HCT116 (cell line): ENCODE results near the gene NDUFA8. TPM values are rescaled to one million over a fixed set of nuclear protein-coding genes. Genes with fewer than 3 reads are reported as not detected.

Experiments used
- ATAC-seq: fragments of 200-7000 bp; cut with Tn5 transposase; 2 replicates; pipeline ENCODE4 v1.9.1; 2020; ENCODE audit warnings: mild to moderate bottlenecking, moderate library complexity
- BruUV-seq: library from RNA; stranded (reverse); fragments of 400-500 nt; replicated peaks from 2 replicates; lab custom pipeline; 2021; lab: Mats Ljungman, UMichigan
- CTCF ChIA-PET: fragments of 300-600 bp; sonication (Branson Sonifier 250); formaldehyde crosslinking; loops from one replicate; lab custom pipeline; 2021; ENCODE audit warnings: antibody characterized with exemption; lab: Charles Lee
- POLR2A ChIA-PET: fragments of 300-600, 350-600 bp; sonication (Branson Sonifier 250); formaldehyde crosslinking; loops from one replicate; lab custom pipeline; 2021; ENCODE audit warnings: antibody characterized with exemption; lab: Charles Lee
- RAD21 ChIA-PET, 2 experiments: fragments of 300-600 bp; sonication (Branson Sonifier 250); formaldehyde crosslinking; loops; one replicate each; lab custom pipeline; 2023; ENCODE audit warnings: low total read pairs in 2 of 2; ENCODE audit not compliant: uncharacterized antibody in 2 of 2, unreplicated experiment in 2 of 2, low non-redundant PET in 1 of 2; lab: Charles Lee
- DNase-seq: peaks from one replicate; pipeline ENCODE4 v3.0.0-alpha.2; 2010; ENCODE audit warnings: low read depth, low spot score
- H2AFZ ChIP-seq: fragments of 200-600 bp; shearing (Covaris generic), sonication (generic); 2 replicates; pipeline ENCODE4 v1.6.1; 2017; ENCODE audit warnings: low read depth, mixed run types, mixed read lengths, antibody characterized with exemption, low read length; ENCODE audit not compliant: poor library complexity, severe bottlenecking
- H3K27ac ChIP-seq: 2 replicates; pipeline ENCODE4 v1.5.1; 2012; ENCODE audit warnings: low read depth, low read length
- H3K27me3 ChIP-seq: fragments of 200-600 bp; sonication (generic); 2 replicates; pipeline ENCODE4 v1.6.1; 2016; ENCODE audit warnings: mixed run types, low read length, mixed read lengths; ENCODE audit not compliant: insufficient read depth
- H3K36me3 ChIP-seq, 2 experiments: fragments of 200-500 bp in 1 of 2; fragments of 200-600 bp in 1 of 2; sonication (Bioruptor generic) in 1 of 2; sonication (generic) in 1 of 2; 2 replicates each; pipeline versions ENCODE4 v1.5.1 to v1.6.1; 2014 to 2016; ENCODE audit warnings: low read length in 2 of 2, inconsistent platforms in 1 of 2, mixed read lengths in 1 of 2, mixed run types in 1 of 2; ENCODE audit not compliant: insufficient read depth in 2 of 2, control insufficient read depth in 1 of 2
- H3K4me1 ChIP-seq, 2 experiments: fragments of 200-600 bp in 1 of 2; sonication (generic) in 1 of 2; 2 replicates each; pipeline versions ENCODE4 v1.5.1 to v1.6.1; 2012 to 2017; ENCODE audit warnings: low read length in 2 of 2, inconsistent platforms in 1 of 2, mild to moderate bottlenecking in 1 of 2, mixed read lengths in 1 of 2, mixed run types in 1 of 2, moderate library complexity in 1 of 2; ENCODE audit not compliant: insufficient read depth in 2 of 2, control insufficient read depth in 1 of 2
- H3K4me2 ChIP-seq: fragments of 200-600 bp; sonication (generic); 2 replicates; pipeline ENCODE4 v1.6.1; 2017; ENCODE audit warnings: mixed run types, low read length, mixed read lengths
- H3K4me3 ChIP-seq, 2 experiments: fragments of 200-600 bp in 1 of 2; sonication (generic) in 1 of 2; replicated peaks in 1 of 2; 2 replicates each; pipeline ENCODE4 v1.5.1; 2011 to 2016; ENCODE audit warnings: low read length in 2 of 2, control low read depth in 1 of 2, low read depth in 1 of 2, mild to moderate bottlenecking in 1 of 2, mixed read lengths in 1 of 2, mixed run types in 1 of 2
- H3K79me2 ChIP-seq: fragments of 200-600 bp; sonication (generic); 2 replicates; pipeline ENCODE4 v1.6.1; 2017; ENCODE audit warnings: mild to moderate bottlenecking, mixed run types, low read length, moderate library complexity, mixed read lengths; ENCODE audit not compliant: insufficient read depth
- H3K9ac ChIP-seq: fragments of 200-600 bp; sonication (generic); 2 replicates; pipeline ENCODE4 v1.6.1; 2016; ENCODE audit warnings: low read length, mixed read lengths
- H3K9me2 ChIP-seq: fragments of 200-600 bp; sonication (generic), shearing (Covaris generic); 2 replicates; pipeline ENCODE4 v1.6.1; 2017; ENCODE audit warnings: mixed run types, mild to moderate bottlenecking, moderate library complexity; ENCODE audit not compliant: insufficient read depth
- H3K9me3 ChIP-seq, 2 experiments: fragments of 200-500 bp in 1 of 2; fragments of 200-600 bp in 1 of 2; sonication (Bioruptor generic) in 1 of 2; sonication (generic) in 1 of 2; 2 replicates each; pipeline ENCODE4 v1.6.1; 2014 to 2017; ENCODE audit warnings: low read length in 2 of 2, mixed read lengths in 2 of 2, inconsistent platforms in 1 of 2, low read depth in 1 of 2, mild to moderate bottlenecking in 1 of 2, mixed run types in 1 of 2, moderate library complexity in 1 of 2; ENCODE audit not compliant: control insufficient read depth in 1 of 2, insufficient read depth in 1 of 2
- H4K20me1 ChIP-seq: fragments of 200-600 bp; sonication (generic), shearing (Covaris generic); 2 replicates; pipeline ENCODE4 v1.6.1; 2017; ENCODE audit warnings: mixed run types, mild to moderate bottlenecking, moderate library complexity; ENCODE audit not compliant: insufficient read depth
- CBX3 ChIP-seq: IDR thresholded peaks from 2 replicates; pipeline ENCODE4 v1.6.1; 2012; ENCODE audit warnings: low read depth
- EZH2phosphoT487 ChIP-seq: fragments of 200-600 bp; IDR thresholded peaks from 2 replicates; pipeline ENCODE4 v1.6.1; 2018; ENCODE audit warnings: antibody characterized with exemption, borderline replicate concordance
- FOSL1 ChIP-seq: IDR thresholded peaks from 2 replicates; pipeline ENCODE4 v1.6.1; 2012; ENCODE audit warnings: low read depth
- JUND ChIP-seq: IDR thresholded peaks from 2 replicates; pipeline ENCODE4 v1.6.1; 2012
- POLR2A ChIP-seq: IDR thresholded peaks from 2 replicates; pipeline ENCODE4 v1.7.0; 2011; ENCODE audit warnings: borderline replicate concordance; ENCODE audit not compliant: insufficient read depth, insufficient read length; ENCODE audit errors: extremely low read depth
- RAD21 ChIP-seq: IDR thresholded peaks from 2 replicates; pipeline ENCODE4 v1.6.1; 2012; ENCODE audit warnings: low read depth, mild to moderate bottlenecking
- SP1 ChIP-seq: IDR thresholded peaks from 2 replicates; pipeline ENCODE4 v1.6.1; 2012; ENCODE audit warnings: low read depth
- SRF ChIP-seq: IDR thresholded peaks from 2 replicates; pipeline ENCODE4 v1.6.1; 2012; ENCODE audit warnings: low read depth
- YY1 ChIP-seq: IDR thresholded peaks from 2 replicates; pipeline ENCODE4 v1.6.1; 2011; ENCODE audit warnings: low read length, low read depth, moderate library complexity, mild to moderate bottlenecking; ENCODE audit not compliant: insufficient replicate concordance; ENCODE audit errors: extremely low read depth
- ZFX ChIP-seq: fragments of 450-650 bp; IDR thresholded peaks from 2 replicates; pipeline ENCODE4 v1.6.1; 2017
- intact Hi-C: fragments of 100-400 bp; cut with micrococcal nuclease; formaldehyde crosslinking; loops from 2 replicates; pipeline ENCODE4 v1.10.0; 2022
- total RNA-seq: library from RNA; stranded (reverse); gene quantifications from one replicate; pipeline ENCODE4 v1.2.1, GENCODE V29; 2021; ENCODE audit not compliant: unreplicated experiment
- TF ChIP-seq, protein P1 (sequence below), 3 experiments: fragments of 200-600 bp in 1 of 3; sonication (generic) in 1 of 3; IDR thresholded peaks in 2 of 3; conservative IDR thresholded peaks in 1 of 3; 2 replicates each; pipeline ENCODE4 v1.5.1; 2012 to 2017; ENCODE audit warnings: low read depth in 2 of 3, low read length in 2 of 3, antibody characterized with exemption in 1 of 3, borderline replicate concordance in 1 of 3, control low read depth in 1 of 3, mild to moderate bottlenecking in 1 of 3, mixed read lengths in 1 of 3, mixed run types in 1 of 3, moderate library complexity in 1 of 3; ENCODE audit not compliant: insufficient read depth in 1 of 3
- TF ChIP-seq, protein P2 (sequence below): IDR thresholded peaks from 2 replicates; pipeline ENCODE4 v1.6.1; 2012; ENCODE audit warnings: low read depth

Gene NDUFA8
- total RNA-seq, 1 experiment from 2014 or later, result 84.5 TPM

DNA sequence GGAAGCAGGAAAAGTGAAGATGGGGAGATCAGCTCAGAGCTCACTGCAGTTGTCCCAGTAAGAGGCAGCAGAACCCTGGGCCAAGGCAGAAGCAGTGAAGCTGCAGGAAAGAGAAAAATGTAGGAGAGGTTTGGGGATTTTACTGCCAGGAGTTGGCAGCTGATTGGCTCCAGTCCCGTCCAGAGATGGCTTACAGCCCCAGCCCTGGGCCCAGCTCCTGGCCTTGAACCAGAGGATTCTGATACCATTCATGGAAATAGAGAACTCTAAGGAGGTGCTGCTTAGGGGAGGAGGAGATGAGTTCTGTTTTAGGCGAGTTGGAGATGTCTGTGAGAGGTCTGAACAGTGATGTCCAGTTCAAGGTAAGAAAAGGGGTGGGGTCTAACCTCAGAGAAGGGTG is 4.7 kb upstream of the NDUFA8 start:
- no peak for ATAC-seq
- Histone ChIP-seq H3K4me1 (peaks cover 4 to 6% of the 10 kb centered on the region in 2 experiments), H3K9ac (no peak overlapping the region), H3K4me3 (no peak overlapping the region), H3K27me3 (no peaks in the 10 kb centered on the region; the same call in 1 of the 2 replicates), H3K9me2 (no peaks in the 10 kb centered on the region), H4K20me1 (no peaks in the 10 kb centered on the region), H2AFZ (no peak overlapping the region), H3K4me2 (no peak overlapping the region), H3K36me3 (no peaks in the 10 kb centered on the region), H3K79me2 (peaks cover 2% of the 10 kb centered on the region), H3K9me3 (peaks cover 0 to 6% of the 10 kb centered on the region in 2 experiments; a peak in 1 of 4 replicates), H3K27ac (no peak overlapping the region)
- intact Hi-C loops, result no loop called here
- POLR2A ChIA-PET, result no interaction called here
- no peak for DNase-seq
- CTCF ChIA-PET, result no interaction called here
- RAD21 ChIA-PET, result no interaction called here
- no peak for TF ChIP-seq YY1
- TF ChIP-seq CBX3, result no peak
- TF ChIP-seq, protein P1, sequence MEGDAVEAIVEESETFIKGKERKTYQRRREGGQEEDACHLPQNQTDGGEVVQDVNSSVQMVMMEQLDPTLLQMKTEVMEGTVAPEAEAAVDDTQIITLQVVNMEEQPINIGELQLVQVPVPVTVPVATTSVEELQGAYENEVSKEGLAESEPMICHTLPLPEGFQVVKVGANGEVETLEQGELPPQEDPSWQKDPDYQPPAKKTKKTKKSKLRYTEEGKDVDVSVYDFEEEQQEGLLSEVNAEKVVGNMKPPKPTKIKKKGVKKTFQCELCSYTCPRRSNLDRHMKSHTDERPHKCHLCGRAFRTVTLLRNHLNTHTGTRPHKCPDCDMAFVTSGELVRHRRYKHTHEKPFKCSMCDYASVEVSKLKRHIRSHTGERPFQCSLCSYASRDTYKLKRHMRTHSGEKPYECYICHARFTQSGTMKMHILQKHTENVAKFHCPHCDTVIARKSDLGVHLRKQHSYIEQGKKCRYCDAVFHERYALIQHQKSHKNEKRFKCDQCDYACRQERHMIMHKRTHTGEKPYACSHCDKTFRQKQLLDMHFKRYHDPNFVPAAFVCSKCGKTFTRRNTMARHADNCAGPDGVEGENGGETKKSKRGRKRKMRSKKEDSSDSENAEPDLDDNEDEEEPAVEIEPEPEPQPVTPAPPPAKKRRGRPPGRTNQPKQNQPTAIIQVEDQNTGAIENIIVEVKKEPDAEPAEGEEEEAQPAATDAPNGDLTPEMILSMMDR (IDR thresholded peaks at IDR 0.05 in 2 of 3, conservative IDR thresholded peaks at IDR 0.05 in 1 of 3; ENCODE audit: borderline replicate concordance in 1 of 3, insufficient read depth in 1 of 3, low read depth in 2 of 3, low read length in 2 of 3), result no peak
- no peak for TF ChIP-seq SP1
- no peak for TF ChIP-seq POLR2A
- TF ChIP-seq SRF, result no peak
- TF ChIP-seq EZH2phosphoT487, result no peak
- no peak for TF ChIP-seq JUND
- BruUV-seq, result no TSS peak

DNA sequence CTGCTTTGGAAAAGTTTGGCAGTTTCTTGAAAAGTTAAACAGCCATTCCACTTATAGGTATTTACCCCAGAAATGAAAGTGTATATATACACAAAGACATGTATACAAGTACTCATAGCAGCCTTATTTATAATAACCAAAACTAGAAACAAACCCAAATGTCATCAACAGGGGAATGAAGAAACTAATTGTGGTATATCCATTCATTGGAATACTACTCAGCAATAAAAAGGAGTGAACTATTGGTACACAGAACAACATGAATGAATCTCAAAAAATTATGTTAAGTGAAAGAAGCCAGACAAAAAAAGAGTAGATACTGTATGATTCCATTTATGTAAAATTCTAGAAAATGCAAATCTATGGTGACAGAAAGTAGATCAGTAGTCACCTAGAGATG is 2.8 kb upstream of the NDUFA8 start:
- DNase-seq, result no peak
- no peak for ATAC-seq
- no TSS peak for BruUV-seq
- H2AFZ ChIP-seq, result no peak overlapping the region
- peaks cover 0 to 6% of the 10 kb centered on the region in 2 experiments; a peak in 1 of 4 replicates for H3K9me3 ChIP-seq
- H3K4me2 ChIP-seq, result no peak overlapping the region
- no peaks in the 10 kb centered on the region; the same call in 1 of the 2 replicates for H3K27me3 ChIP-seq
- no peak overlapping the region for H3K4me3 ChIP-seq
- H3K4me1 ChIP-seq, result peaks cover 4 to 13% of the 10 kb centered on the region in 2 experiments
- TF ChIP-seq, protein P2, sequence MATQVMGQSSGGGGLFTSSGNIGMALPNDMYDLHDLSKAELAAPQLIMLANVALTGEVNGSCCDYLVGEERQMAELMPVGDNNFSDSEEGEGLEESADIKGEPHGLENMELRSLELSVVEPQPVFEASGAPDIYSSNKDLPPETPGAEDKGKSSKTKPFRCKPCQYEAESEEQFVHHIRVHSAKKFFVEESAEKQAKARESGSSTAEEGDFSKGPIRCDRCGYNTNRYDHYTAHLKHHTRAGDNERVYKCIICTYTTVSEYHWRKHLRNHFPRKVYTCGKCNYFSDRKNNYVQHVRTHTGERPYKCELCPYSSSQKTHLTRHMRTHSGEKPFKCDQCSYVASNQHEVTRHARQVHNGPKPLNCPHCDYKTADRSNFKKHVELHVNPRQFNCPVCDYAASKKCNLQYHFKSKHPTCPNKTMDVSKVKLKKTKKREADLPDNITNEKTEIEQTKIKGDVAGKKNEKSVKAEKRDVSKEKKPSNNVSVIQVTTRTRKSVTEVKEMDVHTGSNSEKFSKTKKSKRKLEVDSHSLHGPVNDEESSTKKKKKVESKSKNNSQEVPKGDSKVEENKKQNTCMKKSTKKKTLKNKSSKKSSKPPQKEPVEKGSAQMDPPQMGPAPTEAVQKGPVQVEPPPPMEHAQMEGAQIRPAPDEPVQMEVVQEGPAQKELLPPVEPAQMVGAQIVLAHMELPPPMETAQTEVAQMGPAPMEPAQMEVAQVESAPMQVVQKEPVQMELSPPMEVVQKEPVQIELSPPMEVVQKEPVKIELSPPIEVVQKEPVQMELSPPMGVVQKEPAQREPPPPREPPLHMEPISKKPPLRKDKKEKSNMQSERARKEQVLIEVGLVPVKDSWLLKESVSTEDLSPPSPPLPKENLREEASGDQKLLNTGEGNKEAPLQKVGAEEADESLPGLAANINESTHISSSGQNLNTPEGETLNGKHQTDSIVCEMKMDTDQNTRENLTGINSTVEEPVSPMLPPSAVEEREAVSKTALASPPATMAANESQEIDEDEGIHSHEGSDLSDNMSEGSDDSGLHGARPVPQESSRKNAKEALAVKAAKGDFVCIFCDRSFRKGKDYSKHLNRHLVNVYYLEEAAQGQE, result no peak
- TF ChIP-seq RAD21 (no peak), ZFX (no peak), CBX3 (0 out of 2 replicates have a peak, but pooled peaks have one; percentile 30), FOSL1 (no peak)
- H3K36me3 ChIP-seq, result no peaks in the 10 kb centered on the region
- no peaks in the 10 kb centered on the region for H3K9me2 ChIP-seq
- H4K20me1 ChIP-seq, result no peaks in the 10 kb centered on the region
- H3K27ac ChIP-seq, result no peak overlapping the region
- CTCF ChIA-PET, result no interaction called here
- RAD21 ChIA-PET, result no interaction called here
- intact Hi-C loops, result no loop called here
- peaks cover 20% of the 10 kb centered on the region for H3K79me2 ChIP-seq
- POLR2A ChIA-PET, result no interaction called here
- no peak overlapping the region for H3K9ac ChIP-seq
